Urothelium cell line (cell line): Measurements from ENCODE around the gene RAB9A.
A peak's percentile ranks its signal among the peaks of the same experiment; 100 is the strongest.

ENCODE experiments used
- DNase-seq: peaks from one replicate; pipeline ENCODE4 v3.0.0; 2011; ENCODE audit warnings: low spot score, mixed read lengths
- FAIRE-seq: peaks from 2 replicates; lab custom pipeline; 2011; peaks lifted over from hg19 to GRCh38; lab: Jason Lieb, UNC

Gene RAB9A

DNA sequence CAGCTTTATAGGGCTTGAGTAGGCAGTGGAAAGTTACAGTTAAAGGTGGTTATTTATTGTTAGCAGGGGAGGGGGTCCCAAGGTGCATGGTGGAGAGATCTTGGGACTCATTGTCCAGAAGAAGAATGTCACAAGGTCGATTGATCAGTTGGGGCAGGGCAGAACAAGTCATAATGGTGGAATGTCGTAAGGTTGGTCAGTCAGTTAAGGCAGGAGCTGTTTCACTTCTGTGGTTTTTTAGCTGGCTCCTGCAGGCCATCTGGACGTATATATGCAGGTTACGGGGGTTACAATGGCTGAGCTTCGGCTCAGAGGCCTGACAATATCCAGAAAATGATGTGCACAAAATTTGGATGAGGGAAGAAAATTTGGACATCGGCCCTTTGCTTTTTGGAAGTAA is 52.8 kb downstream of the RAB9A start:
- DNase-seq (no peak), FAIRE-seq (no peak)

DNA sequence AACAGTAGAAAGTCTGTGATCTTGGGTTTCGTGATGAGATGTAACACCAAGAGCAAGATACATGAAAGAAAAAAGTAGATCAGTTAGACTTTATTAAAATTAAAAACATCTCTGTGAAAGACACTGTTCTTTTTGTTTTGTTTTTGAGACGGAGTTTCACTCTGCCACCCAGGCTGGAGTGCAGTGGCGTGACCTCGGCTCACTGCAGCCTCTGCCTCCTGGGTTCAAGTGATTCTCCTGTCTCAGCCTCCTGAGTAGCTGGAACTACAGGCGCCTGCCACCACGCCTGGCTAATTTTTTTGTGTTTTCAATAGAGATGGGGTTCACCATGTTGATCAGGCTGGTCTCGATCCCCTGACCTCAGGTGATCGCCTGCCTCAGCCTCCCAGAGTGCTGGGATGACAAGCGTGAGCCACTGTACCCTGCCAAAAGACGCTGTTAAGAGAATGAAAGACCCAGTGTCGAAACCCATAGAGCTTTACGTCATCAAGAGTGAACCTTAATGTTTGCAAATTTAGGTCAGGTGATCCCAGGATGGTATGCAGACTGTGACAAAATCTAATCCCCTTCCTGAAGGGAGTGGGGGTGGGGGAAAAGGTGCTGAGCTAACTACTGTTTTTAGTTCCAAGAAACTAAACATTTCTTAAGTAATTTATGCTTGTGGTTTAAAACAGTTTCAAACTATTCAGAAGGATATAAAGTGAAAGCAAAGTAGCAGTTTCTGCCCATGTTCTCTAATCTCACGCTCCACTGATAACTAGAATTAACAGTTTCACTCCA is 53.7 kb downstream of the RAB9A start:
- FAIRE-seq, result no peak

DNA sequence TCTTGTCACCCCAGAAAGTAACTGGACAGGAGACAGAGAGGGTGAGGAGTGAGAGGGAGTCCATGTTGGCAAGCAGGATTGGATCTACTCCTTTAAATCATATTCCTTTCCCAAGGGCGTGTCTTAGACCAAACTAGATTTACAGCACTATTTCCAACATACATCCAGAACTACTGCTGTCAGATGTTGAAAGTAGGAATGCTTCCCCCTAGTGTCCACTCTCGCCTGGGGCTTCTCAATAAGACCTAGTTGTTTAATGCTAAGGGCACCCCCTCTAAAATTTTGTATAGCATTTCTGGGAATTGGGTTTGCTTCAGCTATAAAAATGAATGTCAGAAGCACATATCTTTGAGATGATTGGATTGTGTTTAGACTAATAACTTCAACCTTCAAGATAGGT is 58.9 kb downstream of the RAB9A start:
- FAIRE-seq (no peak), DNase-seq (no peak)

More for the DNA sequence above, 53.7 kb downstream of the RAB9A start:
- DNase-seq, result no peak

DNA sequence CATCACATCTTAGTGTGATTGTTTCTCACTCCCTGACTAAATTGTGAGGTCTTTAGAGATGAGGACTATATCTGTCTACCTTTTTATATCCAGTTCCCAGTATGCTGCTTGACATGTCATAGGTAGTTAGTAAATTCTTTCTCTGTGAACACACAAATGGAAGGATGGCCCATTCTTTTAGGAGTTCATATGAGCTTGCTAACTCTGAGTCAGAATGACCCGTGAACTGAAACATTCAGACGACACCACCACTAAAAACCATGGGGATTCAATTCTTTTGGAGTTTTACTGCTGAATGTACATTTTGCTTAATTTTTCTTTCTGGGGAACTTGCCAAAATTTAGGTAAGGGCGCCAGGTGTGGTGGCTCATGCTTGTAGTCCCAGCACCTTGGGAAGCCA is 59.6 kb downstream of the RAB9A start:
- FAIRE-seq, result no peak
- DNase-seq, result no peak

GRCh38 chrX:13750204-13750603 is 61.3 kb downstream of the RAB9A start:
- DNase-seq (peak; percentile 4), FAIRE-seq (no peak)

DNA sequence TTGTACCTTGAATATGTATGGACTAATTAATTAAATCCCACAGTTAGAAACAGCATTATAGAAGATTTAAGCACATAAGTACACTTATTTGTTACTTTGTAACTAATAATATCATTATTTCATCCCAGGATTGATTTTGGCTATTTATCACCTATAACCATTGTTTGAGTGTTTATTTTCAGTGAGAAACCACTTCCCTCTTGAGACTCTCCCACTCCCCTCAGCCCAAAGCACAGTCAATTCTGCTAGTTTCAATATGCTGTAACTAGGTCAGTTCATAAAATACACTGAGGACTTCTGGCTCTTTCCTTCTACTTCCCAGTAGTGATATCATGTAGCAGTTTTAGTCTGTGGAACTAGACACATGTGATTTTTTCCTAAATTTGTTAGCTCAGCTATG is 61.9 kb downstream of the RAB9A start:
- DNase-seq, result no peak
- FAIRE-seq, result no peak

- DNase-seq, result no peak
- FAIRE-seq, result no peak
Observed at GRCh38 chrX:13752141-13752540, 63.2 kb downstream of the RAB9A start.

DNA sequence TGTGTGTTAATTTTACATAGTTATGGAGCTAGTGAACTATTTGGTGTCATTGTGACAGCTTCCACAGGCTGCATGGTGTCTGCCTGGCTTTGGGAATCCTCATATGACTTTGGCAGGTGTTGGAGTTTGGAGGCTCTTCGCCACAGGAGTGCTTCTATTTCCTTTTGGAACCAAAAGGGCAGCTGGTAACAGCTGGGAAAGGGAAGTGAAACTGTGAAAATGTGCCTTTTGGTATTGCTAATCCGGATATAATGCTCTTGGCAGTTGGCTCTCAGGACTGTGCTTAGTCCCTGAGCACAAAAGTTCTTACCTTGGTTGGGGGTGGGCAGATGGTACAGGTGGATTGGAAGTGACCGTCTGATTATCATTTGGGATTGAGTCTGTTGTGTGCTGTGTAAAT is 63.7 kb downstream of the RAB9A start:
- DNase-seq (no peak), FAIRE-seq (no peak)

GRCh38 chrX:13754765-13755164 is 65.8 kb downstream of the RAB9A start:
- FAIRE-seq, result no peak

DNA sequence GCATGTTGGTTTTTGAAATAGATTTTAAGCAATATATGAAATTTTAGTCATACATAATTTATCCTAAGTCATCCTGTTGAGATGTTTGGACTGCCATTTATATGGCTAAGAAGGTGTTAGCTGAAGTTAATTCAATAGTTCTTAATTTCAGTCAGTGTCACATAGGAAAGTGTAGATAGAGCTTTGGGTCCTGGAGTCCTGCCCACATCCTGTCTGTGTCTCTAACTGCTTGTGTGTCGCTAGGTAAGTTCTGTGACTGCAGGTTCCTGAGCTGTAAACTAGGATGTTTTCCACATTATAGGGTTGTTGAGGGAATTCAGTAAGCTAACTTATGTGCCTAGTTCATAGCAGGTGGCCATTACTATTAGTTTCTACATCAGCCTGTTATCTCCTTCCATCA is 66.3 kb downstream of the RAB9A start:
- no peak for FAIRE-seq
- no peak for DNase-seq

More at GRCh38 chrX:13754765-13755164, 65.8 kb downstream of the RAB9A start:
- DNase-seq, result no peak

- FAIRE-seq (no peak), DNase-seq (no peak)
Observed at GRCh38 chrX:13756381-13756780, 67.5 kb downstream of the RAB9A start.

DNA sequence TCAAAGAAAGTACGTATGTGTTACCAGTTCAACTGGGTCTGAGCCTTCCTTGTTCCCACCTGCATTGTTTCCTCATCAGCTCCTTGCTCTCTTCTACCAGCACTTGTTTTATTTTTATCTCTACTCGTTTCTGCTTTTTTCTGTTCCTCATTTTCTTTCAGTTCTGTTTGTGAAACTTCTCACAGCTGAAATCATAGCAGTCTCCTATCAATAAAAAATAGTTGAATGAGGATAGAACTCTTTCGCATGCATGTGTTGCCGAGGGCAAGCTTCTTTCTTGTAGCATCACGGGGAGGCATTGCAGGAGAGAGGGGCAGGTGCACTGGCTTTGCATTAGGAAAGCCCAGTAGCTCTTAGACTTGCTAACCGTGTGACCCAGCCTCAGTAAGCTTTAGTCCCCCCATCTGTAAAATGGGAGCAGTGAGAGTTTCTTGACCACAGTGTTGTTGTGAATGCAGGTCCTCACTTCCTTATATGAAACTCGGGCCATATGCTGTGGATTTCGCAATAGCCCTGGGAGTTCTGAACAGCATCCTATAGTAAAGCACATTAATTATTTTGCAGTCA is 70.3 kb downstream of the RAB9A start:
- no peak for FAIRE-seq
- no peak for DNase-seq
